Subcutaneous adipose tissue (tissue), 4 donors: Measurements from ENCODE around the gene SF3B3. TPM values are rescaled to one million over a fixed set of nuclear protein-coding genes. Genes with fewer than 3 reads are reported as not detected.

ENCODE experiments used
- CTCF ChIP-seq: fragments of 450-650 bp; IDR thresholded peaks from one replicate; pipeline ENCODE4 v1.5.1; 2016; ENCODE audit warnings: low read depth, mild to moderate bottlenecking, control low read depth, antibody characterized with exemption, moderate library complexity
- total RNA-seq, 4 donors: library from RNA; depleted of rRNA; stranded (reverse); fragments of >200 nt; gene quantifications; one replicate each; pipeline ENCODE4 v1.1.0, GENCODE V29; 2016

SF3B3 gene
- total RNA-seq, 4 donors from 2014 or later = 75.6 to 143 (median 105) TPM

DNA sequence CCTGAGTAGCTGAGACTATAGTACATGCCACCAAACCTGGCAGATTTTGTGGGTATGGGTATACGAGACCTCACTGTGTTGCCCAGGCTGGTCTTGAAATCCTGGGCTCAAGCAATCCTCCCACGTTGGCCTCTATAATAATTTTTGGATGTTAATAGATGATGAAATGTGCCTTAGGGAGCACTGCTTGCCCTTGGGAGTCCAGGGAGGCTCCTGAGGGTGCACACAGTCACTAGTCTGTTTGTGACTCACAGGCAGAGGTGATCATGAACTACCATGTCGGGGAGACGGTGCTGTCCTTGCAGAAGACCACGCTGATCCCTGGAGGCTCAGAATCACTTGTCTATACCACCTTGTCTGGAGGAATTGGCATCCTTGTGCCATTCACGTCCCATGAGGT lies 46.1 kb downstream of the SF3B3 start:
- no peak for TF ChIP-seq CTCF

- no peak for TF ChIP-seq CTCF
Observed at GRCh38 chr16:70570967-70571570, 47.5 kb downstream of the SF3B3 start.

- TF ChIP-seq CTCF = no peak
Observed at GRCh38 chr16:70571623-70572022, 48.0 kb downstream of the SF3B3 start.

- TF ChIP-seq CTCF = no peak
Observed at GRCh38 chr16:70572050-70572925, 48.7 kb downstream of the SF3B3 start.

- no peak for TF ChIP-seq CTCF
Observed at GRCh38 chr16:70572926-70573270, 49.3 kb downstream of the SF3B3 start.

GRCh38 chr16:70573451-70574121 lies 50.0 kb downstream of the SF3B3 start:
- TF ChIP-seq CTCF = no peak

DNA sequence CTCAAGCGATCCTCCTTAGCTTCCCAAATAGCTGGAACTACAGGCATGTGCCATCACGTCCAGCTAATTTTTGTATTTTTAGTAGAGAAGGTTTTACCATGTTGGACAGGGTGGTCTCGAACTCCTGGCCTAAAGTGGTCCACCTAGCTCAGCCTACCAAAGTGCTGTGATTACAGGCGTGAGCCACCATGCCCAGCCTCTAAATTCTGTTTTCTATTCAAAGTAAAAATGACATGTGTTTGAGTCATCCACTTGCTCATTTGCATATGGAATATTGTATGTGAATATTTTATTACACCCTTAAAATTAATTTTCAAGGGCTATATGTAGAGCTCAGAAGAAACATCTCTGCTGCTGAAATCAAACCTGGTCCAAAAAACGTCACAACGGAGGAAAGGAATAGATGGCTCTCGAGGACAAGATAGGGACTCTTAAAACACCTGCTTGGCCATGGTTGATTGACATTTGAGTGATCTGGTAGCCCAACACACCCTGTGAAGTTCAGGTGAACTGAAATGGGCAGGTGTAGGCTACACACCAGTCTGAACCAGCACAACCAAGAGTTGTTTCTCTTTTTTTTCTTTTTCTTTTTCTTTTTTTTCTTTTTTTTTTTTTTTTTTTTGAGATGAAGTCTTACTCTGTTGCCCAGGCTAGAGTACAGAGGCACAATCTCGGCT lies 51.1 kb downstream of the SF3B3 start:
- no peak for TF ChIP-seq CTCF
